Activated CD4-positive, alpha-beta T cell treated with anti-CD3 and anti-CD28 coated beads, Interleukin-2, amount 50 U/mL, for 4 hours (primary cell): ENCODE measurements around the gene TEF.
"Not testable (repeated sequence)": the region's sequence is repeated elsewhere in the genome, so short reads cannot be mapped to it uniquely, and the experiment has no call there.

Experiments
- DNase-seq, 2 experiments: peaks; one replicate each; pipeline ENCODE4 v3.0.0-alpha.2; 2020

Gene TEF

GRCh38 chr22:41384128-41384527, 2.4 kb downstream of the TEF start:
- no peak for DNase-seq

- DNase-seq, result no peak
Measured at GRCh38 chr22:41387341-41387740, 5.6 kb downstream of the TEF start.

- DNase-seq, result no peak
Measured at GRCh38 chr22:41394012-41394356, 12.2 kb downstream of the TEF start.

GRCh38 chr22:41395531-41396240, 13.9 kb downstream of the TEF start:
- DNase-seq, result no peak

GRCh38 chr22:41397143-41397811, 15.5 kb downstream of the TEF start:
- DNase-seq, result no peak

GRCh38 chr22:41398921-41399320, 17.2 kb downstream of the TEF start:
- no peak for DNase-seq

- DNase-seq, result no peak
Measured at GRCh38 chr22:41401781-41402648, 20.3 kb downstream of the TEF start.

GRCh38 chr22:41402851-41403250, 21.1 kb downstream of the TEF start:
- DNase-seq, result not testable (repeated sequence)

GRCh38 chr22:41403532-41404318, 22.0 kb downstream of the TEF start:
- peak; percentile 74 to 75 for DNase-seq

GRCh38 chr22:41405588-41405987, 23.8 kb downstream of the TEF start:
- peak in 1 of 2 experiments; percentile 21 for DNase-seq

GRCh38 chr22:41406410-41406809, 24.7 kb downstream of the TEF start:
- DNase-seq, result no peak

GRCh38 chr22:41407433-41407832, 25.7 kb downstream of the TEF start:
- DNase-seq, result no peak

GRCh38 chr22:41408665-41409064, 26.9 kb downstream of the TEF start:
- DNase-seq, result no peak

- DNase-seq, result no peak
Measured at GRCh38 chr22:41410311-41410751, 28.6 kb downstream of the TEF start.

- no peak for DNase-seq
Measured at GRCh38 chr22:41411021-41411851, 29.5 kb downstream of the TEF start.

- DNase-seq, result no peak
Measured at GRCh38 chr22:41415554-41415953, 33.8 kb downstream of the TEF start.

- no peak for DNase-seq
Measured at GRCh38 chr22:41417622-41418390, 36.1 kb downstream of the TEF start.

GRCh38 chr22:41418717-41419116, 37.0 kb downstream of the TEF start:
- no peak for DNase-seq

GRCh38 chr22:41425660-41426365, 44.1 kb downstream of the TEF start:
- DNase-seq, result no peak

GRCh38 chr22:41429232-41429950, 47.6 kb downstream of the TEF start:
- DNase-seq, result no peak
